A673 (cell line): Measurements from ENCODE around the gene ZEB1.

Experiments
- CTCF ChIP-seq: fragments of 300-800, 200-600 bp; sonication (generic); conservative IDR thresholded peaks from 2 replicates; pipeline ENCODE4 v1.5.1; 2017; ENCODE audit warnings: low read depth, mild to moderate bottlenecking, antibody characterized with exemption, low read length, moderate library complexity, mixed read lengths
- EZH2 ChIP-seq: fragments of 200-600 bp; sonication (generic); IDR thresholded peaks from 2 replicates; pipeline ENCODE4 v1.6.1; 2017; ENCODE audit warnings: borderline replicate concordance, low read depth, mild to moderate bottlenecking, mixed read lengths, antibody characterized with exemption, low read length; ENCODE audit not compliant: poor library complexity, severe bottlenecking

GRCh38 chr10:31528831-31529230 lies 209.8 kb downstream of the ZEB1 start:
- TF ChIP-seq CTCF (no peak), EZH2 (no peak)
